GM12878 (cell line): ENCODE data around the gene AGAP2. TPM values are rescaled to one million over a fixed set of nuclear protein-coding genes. Genes with fewer than 3 reads are reported as not detected.

ENCODE experiments used
- ATF7 ChIP-seq: fragments of 450-650 bp; IDR thresholded peaks from 2 replicates; pipeline ENCODE4 v1.6.1; 2016; ENCODE audit warnings: low read depth, mild to moderate bottlenecking
- BACH1 ChIP-seq: fragments of 450-650 bp; IDR thresholded peaks from 2 replicates; pipeline ENCODE4 v1.6.1; 2017; ENCODE audit warnings: mild to moderate bottlenecking, borderline replicate concordance
- CBFB ChIP-seq: IDR thresholded peaks from 2 replicates; pipeline ENCODE4 v1.6.1; 2016; ENCODE audit warnings: antibody characterized with exemption, low read depth
- CHD2 ChIP-seq: IDR thresholded peaks from 2 replicates; pipeline ENCODE4 v1.6.1; 2011; ENCODE audit warnings: low read depth, low read length, improper control_type of control experiment, borderline replicate concordance
- HDAC6 ChIP-seq: fragments of 200-600 bp; sonication (generic); IDR thresholded peaks from one replicate; pipeline ENCODE4 v1.8.0; 2017; ENCODE audit warnings: antibody characterized with exemption; ENCODE audit not compliant: unreplicated experiment
- MAX ChIP-seq: IDR thresholded peaks from 2 replicates; pipeline ENCODE4 v1.6.1; 2012; ENCODE audit warnings: low read depth, low read length, improper control_type of control experiment
- MEF2A ChIP-seq: IDR thresholded peaks from 2 replicates; pipeline ENCODE4 v1.6.1; 2011; ENCODE audit warnings: low read depth, mild to moderate bottlenecking, low read length, moderate library complexity; ENCODE audit not compliant: insufficient read depth
- NFXL1 ChIP-seq: fragments of 450-650 bp; IDR thresholded peaks from 2 replicates; pipeline ENCODE4 v1.6.1; 2017; ENCODE audit warnings: antibody characterized with exemption, mild to moderate bottlenecking, borderline replicate concordance
- NKRF ChIP-seq: fragments of 450-650 bp; conservative IDR thresholded peaks from 2 replicates; pipeline ENCODE4 v1.6.1; 2017; ENCODE audit warnings: mild to moderate bottlenecking, moderate library complexity
- NR2F1 ChIP-seq: fragments of 450-650 bp; conservative IDR thresholded peaks from 2 replicates; pipeline ENCODE4 v1.6.1; 2017; ENCODE audit warnings: mild to moderate bottlenecking
- PAX8 ChIP-seq: fragments of 450-650 bp; IDR thresholded peaks from 2 replicates; pipeline ENCODE4 v1.6.1; 2017; ENCODE audit warnings: mild to moderate bottlenecking, moderate library complexity
- RCOR1 ChIP-seq: conservative IDR thresholded peaks from 2 replicates; pipeline ENCODE4 v1.6.1; 2012; ENCODE audit warnings: low read depth, low read length, improper control_type of control experiment
- RELA ChIP-seq: fragments of 450-650 bp; IDR thresholded peaks from 2 replicates; pipeline ENCODE4 v1.8.0; 2014; ENCODE audit warnings: borderline replicate concordance; ENCODE audit not compliant: partially characterized antibody
- RELB ChIP-seq: fragments of 450-650 bp; IDR thresholded peaks from 2 replicates; pipeline ENCODE4 v1.6.1; 2017; ENCODE audit warnings: low read depth, mild to moderate bottlenecking, moderate library complexity
- SKIL ChIP-seq: fragments of 450-650 bp; IDR thresholded peaks from 2 replicates; pipeline ENCODE4 v1.6.1; 2017; ENCODE audit warnings: mild to moderate bottlenecking, low read depth, inconsistent platforms; ENCODE audit not compliant: poor library complexity, severe bottlenecking
- SMC3 ChIP-seq: IDR thresholded peaks from 2 replicates; pipeline ENCODE4 v1.6.1; 2011; ENCODE audit warnings: low read length, improper control_type of control experiment, borderline replicate concordance
- polyA plus RNA-seq, 11 experiments: library from polyadenylated mRNA; depleted of rRNA in 4 of 11; unstranded in 6 of 11; stranded (reverse) in 5 of 11; fragments of >200 nt; fragmentation: Nextera tagmentation in 4 of 11; fragmentation: Illumina TruSeq in 1 of 11; extraction: Ambion mirVana in 4 of 11; extraction: Trizol in 1 of 11; gene quantifications; 1 replicate in 1 of 11; 2 replicates in 10 of 11; pipeline versions ENCODE4 v1.2.1 to v1.2.3, GENCODE V29; 2011 to 2016; ENCODE audit warnings: inconsistent platforms in 2 of 11, missing spikeins in 2 of 11, low read depth in 1 of 11
- total RNA-seq, 4 experiments: library from RNA; depleted of rRNA in 3 of 4; stranded (reverse); fragments of >200 nt in 3 of 4; fragmentation: Illumina TruSeq in 1 of 4; extraction: Trizol in 1 of 4; gene quantifications; 2 replicates each; pipeline versions ENCODE4 v1.2.1 to v1.2.3, GENCODE V29; 2013 to 2021
- TF ChIP-seq, protein P1 (sequence below): IDR thresholded peaks from 2 replicates; pipeline ENCODE4 v1.6.1; 2012; ENCODE audit warnings: improper control_type of control experiment, low read depth, low read length; ENCODE audit not compliant: insufficient replicate concordance

Gene AGAP2
- total and polyA plus RNA-seq, 10 of the 15 experiments (the other 5 are each of a cell fraction or from before 2014, with no cell fraction given) = 0.29 to 19.8 (median 11.0) TPM

GRCh38 chr12:57744777-57745484 is 6.4 kb upstream of the AGAP2 start, which contains the start of gene TSPAN31 (continued):
- TF ChIP-seq PAX8 (no peak), CHD2 (peak; percentile 88), NR2F1 (no peak; the same call in 1 of the 2 replicates), MAX (no peak), SMC3 (no peak), ATF7 (peak; percentile 100), MEF2A (no peak), RELB (peak; percentile 89), SKIL (no peak), RCOR1 (no peak), BACH1 (no peak), NKRF (0 out of 2 replicates have a peak, but pooled peaks have one; percentile 26), RELA (no peak), CBFB (peak; percentile 58), NFXL1 (no peak), HDAC6 (no peak)
- TF ChIP-seq, protein P1, sequence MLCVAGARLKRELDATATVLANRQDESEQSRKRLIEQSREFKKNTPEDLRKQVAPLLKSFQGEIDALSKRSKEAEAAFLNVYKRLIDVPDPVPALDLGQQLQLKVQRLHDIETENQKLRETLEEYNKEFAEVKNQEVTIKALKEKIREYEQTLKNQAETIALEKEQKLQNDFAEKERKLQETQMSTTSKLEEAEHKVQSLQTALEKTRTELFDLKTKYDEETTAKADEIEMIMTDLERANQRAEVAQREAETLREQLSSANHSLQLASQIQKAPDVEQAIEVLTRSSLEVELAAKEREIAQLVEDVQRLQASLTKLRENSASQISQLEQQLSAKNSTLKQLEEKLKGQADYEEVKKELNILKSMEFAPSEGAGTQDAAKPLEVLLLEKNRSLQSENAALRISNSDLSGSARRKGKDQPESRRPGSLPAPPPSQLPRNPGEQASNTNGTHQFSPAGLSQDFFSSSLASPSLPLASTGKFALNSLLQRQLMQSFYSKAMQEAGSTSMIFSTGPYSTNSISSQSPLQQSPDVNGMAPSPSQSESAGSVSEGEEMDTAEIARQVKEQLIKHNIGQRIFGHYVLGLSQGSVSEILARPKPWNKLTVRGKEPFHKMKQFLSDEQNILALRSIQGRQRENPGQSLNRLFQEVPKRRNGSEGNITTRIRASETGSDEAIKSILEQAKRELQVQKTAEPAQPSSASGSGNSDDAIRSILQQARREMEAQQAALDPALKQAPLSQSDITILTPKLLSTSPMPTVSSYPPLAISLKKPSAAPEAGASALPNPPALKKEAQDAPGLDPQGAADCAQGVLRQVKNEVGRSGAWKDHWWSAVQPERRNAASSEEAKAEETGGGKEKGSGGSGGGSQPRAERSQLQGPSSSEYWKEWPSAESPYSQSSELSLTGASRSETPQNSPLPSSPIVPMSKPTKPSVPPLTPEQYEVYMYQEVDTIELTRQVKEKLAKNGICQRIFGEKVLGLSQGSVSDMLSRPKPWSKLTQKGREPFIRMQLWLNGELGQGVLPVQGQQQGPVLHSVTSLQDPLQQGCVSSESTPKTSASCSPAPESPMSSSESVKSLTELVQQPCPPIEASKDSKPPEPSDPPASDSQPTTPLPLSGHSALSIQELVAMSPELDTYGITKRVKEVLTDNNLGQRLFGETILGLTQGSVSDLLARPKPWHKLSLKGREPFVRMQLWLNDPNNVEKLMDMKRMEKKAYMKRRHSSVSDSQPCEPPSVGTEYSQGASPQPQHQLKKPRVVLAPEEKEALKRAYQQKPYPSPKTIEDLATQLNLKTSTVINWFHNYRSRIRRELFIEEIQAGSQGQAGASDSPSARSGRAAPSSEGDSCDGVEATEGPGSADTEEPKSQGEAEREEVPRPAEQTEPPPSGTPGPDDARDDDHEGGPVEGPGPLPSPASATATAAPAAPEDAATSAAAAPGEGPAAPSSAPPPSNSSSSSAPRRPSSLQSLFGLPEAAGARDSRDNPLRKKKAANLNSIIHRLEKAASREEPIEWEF = no peak
